Smooth muscle cell (in vitro differentiated cells): ENCODE measurements around the gene SH2D5. TPM values are rescaled to one million over a fixed set of nuclear protein-coding genes. Genes with fewer than 3 reads are reported as not detected.

Experiments
- DNase-seq: peaks from one replicate; lab custom pipeline; 2025; ENCODE audit not compliant: unreplicated experiment; lab: John Stamatoyannopoulos, UW
- H2AFZ ChIP-seq: fragments of 200-600 bp; sonication (generic); 2 replicates; pipeline ENCODE4 v1.6.0; 2016; ENCODE audit warnings: antibody characterized with exemption, low read depth, mild to moderate bottlenecking
- H3F3A ChIP-seq: fragments of 200-600 bp; sonication (generic); 2 replicates; pipeline ENCODE4 v1.6.0; 2017; ENCODE audit warnings: antibody characterized with exemption, low read depth
- H3K27ac ChIP-seq: fragments of 200-600 bp; sonication (generic); 2 replicates; pipeline ENCODE4 v1.5.1; 2016; ENCODE audit warnings: low read depth, mild to moderate bottlenecking
- H3K27me3 ChIP-seq: fragments of 200-600 bp; sonication (generic); 2 replicates; pipeline ENCODE4 v1.6.1; 2016; ENCODE audit warnings: low read depth, mild to moderate bottlenecking
- H3K36me3 ChIP-seq: fragments of 200-600 bp; sonication (generic); 2 replicates; pipeline ENCODE4 v1.5.1; 2016; ENCODE audit warnings: low read depth
- H3K4me1 ChIP-seq: fragments of 200-600 bp; sonication (generic); 2 replicates; pipeline ENCODE4 v1.5.1; 2016; ENCODE audit warnings: low read depth
- H3K4me2 ChIP-seq: fragments of 200-600 bp; sonication (generic); 2 replicates; pipeline ENCODE4 v1.6.0; 2016; ENCODE audit warnings: mild to moderate bottlenecking
- H3K4me3 ChIP-seq: fragments of 200-600 bp; sonication (generic); 2 replicates; pipeline ENCODE4 v1.5.1; 2016; ENCODE audit warnings: mild to moderate bottlenecking
- H3K79me2 ChIP-seq: fragments of 200-600 bp; sonication (generic); 2 replicates; pipeline ENCODE4 v1.6.0; 2016; ENCODE audit warnings: low read depth, mild to moderate bottlenecking
- H3K9ac ChIP-seq: fragments of 200-600 bp; sonication (generic); 2 replicates; pipeline ENCODE4 v1.6.0; 2016; ENCODE audit warnings: low read depth
- H3K9me3 ChIP-seq: fragments of 200-600 bp; sonication (generic); replicated peaks from 2 replicates; pipeline ENCODE4 v1.5.1; 2016; ENCODE audit warnings: low read depth
- H4K20me1 ChIP-seq: fragments of 200-600 bp; sonication (generic); 2 replicates; pipeline ENCODE4 v1.6.0; 2016; ENCODE audit warnings: low read depth
- WGBS: methylation state at CpG from one replicate; pipeline ENCODE4 v1.1.7; 2016; ENCODE audit warnings: low lambda C conversion rate; 5-methylcytosine and 5-hydroxymethylcytosine counted together
- polyA plus RNA-seq: library from polyadenylated mRNA; unstranded; fragments of >200 nt; fragmentation: Nextera tagmentation; extraction: Ambion mirVana; gene quantifications from 2 replicates; pipeline ENCODE4 v1.2.1, GENCODE V29; 2016
- total RNA-seq: library from RNA; depleted of rRNA; stranded (reverse); fragments of >200 nt; gene quantifications from 2 replicates; pipeline ENCODE4 v1.2.3, GENCODE V29; 2014
- TF ChIP-seq, protein P1 (sequence below): fragments of 200-600 bp; sonication (generic); IDR thresholded peaks from 2 replicates; pipeline ENCODE4 v1.5.1; 2017; ENCODE audit warnings: borderline replicate concordance, mild to moderate bottlenecking, antibody characterized with exemption; ENCODE audit not compliant: insufficient read depth, poor library complexity, severe bottlenecking

Gene SH2D5
- total and polyA plus RNA-seq, 2 experiments from 2014 or later: 0.18 TPM; not detected in 1

DNA sequence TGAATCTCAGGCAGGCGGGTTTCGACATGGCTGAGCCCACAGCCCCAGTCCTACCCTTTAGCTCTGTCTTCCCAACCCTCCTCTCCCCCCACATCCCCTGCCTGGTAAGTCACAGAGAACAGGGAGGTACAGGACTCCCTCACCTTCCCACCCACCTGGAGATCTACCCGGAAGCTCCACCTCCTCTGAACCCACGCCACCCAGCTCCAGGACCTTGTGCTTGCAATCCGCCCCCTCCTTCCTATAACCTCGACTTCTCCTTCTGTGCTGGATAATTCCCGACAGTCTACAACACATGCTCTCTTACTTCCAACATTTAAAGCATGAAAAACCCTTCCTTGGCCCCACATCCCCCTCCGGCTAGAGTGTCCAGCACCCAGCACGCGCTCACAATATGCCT lies 37.0 kb downstream of the SH2D5 start:
- H3K4me2 ChIP-seq: no peak overlapping the region
- no peak for DNase-seq
- TF ChIP-seq, protein P1, sequence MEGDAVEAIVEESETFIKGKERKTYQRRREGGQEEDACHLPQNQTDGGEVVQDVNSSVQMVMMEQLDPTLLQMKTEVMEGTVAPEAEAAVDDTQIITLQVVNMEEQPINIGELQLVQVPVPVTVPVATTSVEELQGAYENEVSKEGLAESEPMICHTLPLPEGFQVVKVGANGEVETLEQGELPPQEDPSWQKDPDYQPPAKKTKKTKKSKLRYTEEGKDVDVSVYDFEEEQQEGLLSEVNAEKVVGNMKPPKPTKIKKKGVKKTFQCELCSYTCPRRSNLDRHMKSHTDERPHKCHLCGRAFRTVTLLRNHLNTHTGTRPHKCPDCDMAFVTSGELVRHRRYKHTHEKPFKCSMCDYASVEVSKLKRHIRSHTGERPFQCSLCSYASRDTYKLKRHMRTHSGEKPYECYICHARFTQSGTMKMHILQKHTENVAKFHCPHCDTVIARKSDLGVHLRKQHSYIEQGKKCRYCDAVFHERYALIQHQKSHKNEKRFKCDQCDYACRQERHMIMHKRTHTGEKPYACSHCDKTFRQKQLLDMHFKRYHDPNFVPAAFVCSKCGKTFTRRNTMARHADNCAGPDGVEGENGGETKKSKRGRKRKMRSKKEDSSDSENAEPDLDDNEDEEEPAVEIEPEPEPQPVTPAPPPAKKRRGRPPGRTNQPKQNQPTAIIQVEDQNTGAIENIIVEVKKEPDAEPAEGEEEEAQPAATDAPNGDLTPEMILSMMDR: no peak
- no peak overlapping the region for H2AFZ ChIP-seq
- H3F3A ChIP-seq: peaks cover 3% of the 10 kb centered on the region
- no peak overlapping the region for H3K4me3 ChIP-seq
- H3K4me1 ChIP-seq: no peaks in the 10 kb centered on the region
- no peaks in the 10 kb centered on the region for H4K20me1 ChIP-seq
- no peaks in the 10 kb centered on the region for H3K27me3 ChIP-seq
- H3K27ac ChIP-seq: no peak overlapping the region
- WGBS: 94% methylated on average over 10 of the region's 10 CpGs
- H3K36me3 ChIP-seq: no peaks in the 10 kb centered on the region
- no peak overlapping the region for H3K9ac ChIP-seq
- no peaks in the 10 kb centered on the region for H3K79me2 ChIP-seq
- H3K9me3 ChIP-seq: no peaks in the 10 kb centered on the region

DNA sequence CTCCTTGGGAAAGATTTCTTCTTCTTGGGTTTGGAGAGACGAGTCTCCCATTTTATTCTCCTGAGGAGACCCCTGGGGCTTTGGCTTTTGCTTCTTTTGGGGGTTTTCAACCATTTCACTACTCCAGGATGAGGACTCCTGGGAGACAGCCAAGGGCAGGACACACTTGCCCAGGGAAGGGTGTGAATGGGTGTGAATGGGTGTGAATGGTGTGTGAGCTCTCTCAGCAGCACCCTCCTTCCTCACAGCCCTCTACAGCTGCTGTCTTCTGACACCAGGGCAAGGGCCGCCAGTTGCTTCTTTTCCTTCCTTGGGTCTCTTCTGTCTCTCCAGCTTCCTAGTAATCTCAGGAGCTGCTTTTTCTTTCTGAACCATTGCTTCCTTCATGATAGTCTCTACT lies 38.9 kb downstream of the SH2D5 start:
- no peak for DNase-seq
- Histone ChIP-seq H3K4me3 (no peak overlapping the region), H2AFZ (no peak overlapping the region), H3K4me2 (no peak overlapping the region), H4K20me1 (no peaks in the 10 kb centered on the region), H3K79me2 (no peaks in the 10 kb centered on the region), H3K9ac (no peak overlapping the region), H3K27me3 (no peaks in the 10 kb centered on the region), H3K4me1 (no peaks in the 10 kb centered on the region), H3F3A (peaks cover 3% of the 10 kb centered on the region), H3K9me3 (no peaks in the 10 kb centered on the region), H3K27ac (no peak overlapping the region), H3K36me3 (no peaks in the 10 kb centered on the region)
- WGBS: 88% methylated on average over 2 of the region's 2 CpGs
- TF ChIP-seq, protein P1: no peak

DNA sequence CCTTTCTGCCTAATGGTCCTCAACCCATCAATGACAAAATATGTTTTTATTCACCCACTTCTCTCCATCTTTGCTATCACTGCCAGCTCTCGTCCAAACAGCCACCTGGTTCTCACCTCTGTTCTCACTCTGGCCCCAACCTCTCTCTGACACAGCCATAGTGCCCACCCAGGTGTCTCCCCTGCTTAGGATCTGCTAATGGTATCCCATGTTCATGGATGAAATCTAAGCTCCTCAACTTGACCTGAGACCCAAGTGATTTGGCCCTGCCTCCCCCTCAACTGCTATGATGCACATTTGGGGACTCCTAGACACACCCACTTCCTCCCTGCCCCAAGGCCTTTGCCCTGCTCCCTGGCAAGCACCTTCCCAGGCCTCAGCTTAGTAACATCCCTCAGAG lies 40.6 kb downstream of the SH2D5 start:
- Histone ChIP-seq H2AFZ (no peak overlapping the region), H3K9ac (no peak overlapping the region), H3F3A (no peaks in the 10 kb centered on the region)

DNA sequence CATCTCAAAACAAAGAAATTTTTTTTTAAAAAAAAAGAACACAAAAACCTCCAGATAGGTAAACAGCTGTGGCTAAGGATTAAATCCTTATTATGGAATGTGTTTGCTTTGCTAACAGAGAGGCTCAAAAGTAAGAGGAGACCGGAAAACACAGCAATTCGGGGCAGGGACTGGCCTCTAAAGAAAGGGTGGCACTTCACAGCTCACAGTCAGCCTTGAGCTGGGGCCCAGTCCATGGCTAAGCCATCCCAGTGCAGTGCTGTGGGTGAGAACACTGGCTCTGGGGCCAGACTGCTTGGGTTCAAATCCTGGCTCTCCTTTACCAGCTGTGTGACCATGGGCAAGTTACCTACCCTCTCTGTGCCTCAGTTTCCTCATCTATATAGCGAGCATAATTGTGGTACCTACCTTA lies 42.9 kb downstream of the SH2D5 start:
- Histone ChIP-seq H2AFZ (no peak overlapping the region), H3F3A (no peaks in the 10 kb centered on the region), H3K27me3 (no peaks in the 10 kb centered on the region), H3K4me1 (no peaks in the 10 kb centered on the region), H3K4me3 (no peak overlapping the region), H3K9me3 (no peaks in the 10 kb centered on the region), H4K20me1 (no peaks in the 10 kb centered on the region), H3K27ac (no peak overlapping the region), H3K9ac (no peak overlapping the region), H3K36me3 (no peaks in the 10 kb centered on the region), H3K4me2 (no peak overlapping the region), H3K79me2 (no peaks in the 10 kb centered on the region)
- 98% methylated on average over 3 of the region's 3 CpGs for WGBS
- DNase-seq: no peak
- TF ChIP-seq, protein P1: no peak

More for the DNA sequence above, 40.6 kb downstream of the SH2D5 start:
- H4K20me1 ChIP-seq: no peaks in the 10 kb centered on the region
- H3K9me3 ChIP-seq: no peaks in the 10 kb centered on the region
- no peaks in the 10 kb centered on the region for H3K27me3 ChIP-seq
- no peak for DNase-seq
- no peak overlapping the region for H3K4me3 ChIP-seq
- TF ChIP-seq, protein P1: no peak
- H3K27ac ChIP-seq: no peak overlapping the region
- H3K4me2 ChIP-seq: no peak overlapping the region
- H3K4me1 ChIP-seq: no peaks in the 10 kb centered on the region
- no peaks in the 10 kb centered on the region for H3K79me2 ChIP-seq
- no peaks in the 10 kb centered on the region for H3K36me3 ChIP-seq
- 89% methylated on average over 1 of the region's 1 CpG for WGBS
